Endothelial cell of umbilical vein (primary cell): ENCODE measurements around the gene SLC2A14. TPM values are rescaled to one million over a fixed set of nuclear protein-coding genes. Genes with fewer than 3 reads are reported as not detected.
"Not testable (repeated sequence)": the region's sequence is repeated elsewhere in the genome, so short reads cannot be mapped to it uniquely, and the experiment has no call there.

Source experiments
- BruUV-seq: library from RNA; stranded (reverse); fragments of 400-500 nt; replicated peaks from 2 replicates; lab custom pipeline; 2021; lab: Mats Ljungman, UMichigan
- CTCF ChIA-PET: fragments of 300-600, 350-600 bp; sonication (Branson Sonifier 250); formaldehyde crosslinking; loops from one replicate; lab custom pipeline; 2021; ENCODE audit warnings: antibody characterized with exemption, inconsistent platforms; lab: Charles Lee
- POLR2A ChIA-PET: fragments of 300-600, 350-600 bp; sonication (Branson Sonifier 250); formaldehyde crosslinking; loops from one replicate; lab custom pipeline; 2021; ENCODE audit warnings: antibody characterized with exemption, inconsistent platforms; lab: Charles Lee
- DNase-seq: peaks from one replicate; pipeline ENCODE4 v3.0.0-alpha.2; 2011; ENCODE audit warnings: low read depth, low spot score
- FAIRE-seq: peaks from 2 replicates; lab custom pipeline; 2011; peaks lifted over from hg19 to GRCh38; lab: Jason Lieb, UNC
- H2AFZ ChIP-seq: 2 replicates; pipeline ENCODE4 v1.6.0; 2012; ENCODE audit warnings: low read depth, low read length, control low read depth, inconsistent platforms
- H3K27ac ChIP-seq: 2 replicates; pipeline ENCODE4 v1.5.1; 2011; ENCODE audit warnings: low read depth, mild to moderate bottlenecking, control low read depth, low read length, moderate library complexity; ENCODE audit not compliant: insufficient read depth
- H3K27me3 ChIP-seq, 2 experiments: 2 replicates each; pipeline versions ENCODE4 v1.6.0 to v1.6.1; 2011; ENCODE audit warnings: low read length in 2 of 2, mixed read lengths in 1 of 2; ENCODE audit not compliant: control insufficient read depth in 2 of 2, insufficient read depth in 2 of 2
- H3K36me3 ChIP-seq, 2 experiments: 2 replicates in 1 of 2; 3 replicates in 1 of 2; pipeline ENCODE4 v1.5.1; 2011; ENCODE audit warnings: low read length in 2 of 2, mild to moderate bottlenecking in 1 of 2, moderate library complexity in 1 of 2; ENCODE audit not compliant: control insufficient read depth in 2 of 2, insufficient read depth in 2 of 2; ENCODE audit errors: extremely low read depth in 1 of 2
- H3K4me1 ChIP-seq: 3 replicates; pipeline ENCODE4 v1.5.1; 2011; ENCODE audit warnings: mild to moderate bottlenecking, low read length; ENCODE audit not compliant: control insufficient read depth, insufficient read depth; ENCODE audit errors: extremely low read depth
- H3K4me2 ChIP-seq: 2 replicates; pipeline ENCODE4 v1.6.1; 2011; ENCODE audit warnings: low read length, control low read depth, mixed read lengths; ENCODE audit not compliant: insufficient read depth
- H3K4me3 ChIP-seq, 3 experiments: fragments of 200-600 bp in 1 of 3; sonication (generic), shearing (Covaris generic) in 1 of 3; replicated peaks in 1 of 3; 2 replicates each; pipeline ENCODE4 v1.5.1; 2011 to 2016; ENCODE audit warnings: control low read depth in 3 of 3, low read length in 3 of 3, mild to moderate bottlenecking in 2 of 3, inconsistent platforms in 1 of 3, low read depth in 1 of 3, moderate library complexity in 1 of 3; ENCODE audit not compliant: insufficient read depth in 1 of 3
- H3K79me2 ChIP-seq: 2 replicates; pipeline ENCODE4 v1.6.0; 2012; ENCODE audit warnings: low read length, inconsistent platforms; ENCODE audit not compliant: control insufficient read depth, insufficient read depth
- H3K9ac ChIP-seq: replicated peaks from 2 replicates; pipeline ENCODE3; 2011; ENCODE audit warnings: low read length, control low read depth; ENCODE audit not compliant: insufficient read depth; ENCODE audit errors: extremely low read depth
- H3K9me1 ChIP-seq: replicated peaks from 3 replicates; pipeline ENCODE4 v1.6.0; 2011; ENCODE audit warnings: mild to moderate bottlenecking, low read length; ENCODE audit not compliant: control insufficient read depth, insufficient read depth; ENCODE audit errors: extremely low read depth
- H3K9me3 ChIP-seq: replicated peaks from 2 replicates; pipeline ENCODE4 v1.5.1; 2012; ENCODE audit warnings: low read length, inconsistent platforms; ENCODE audit not compliant: control insufficient read depth, insufficient read depth
- H4K20me1 ChIP-seq: replicated peaks from 2 replicates; pipeline ENCODE3; 2011; ENCODE audit warnings: mild to moderate bottlenecking, low read length; ENCODE audit not compliant: control insufficient read depth, insufficient read depth; ENCODE audit errors: extremely low read depth
- EZH2 ChIP-seq: IDR thresholded peaks from 2 replicates; pipeline ENCODE4 v1.6.1; 2012; ENCODE audit warnings: borderline replicate concordance, low read depth, mild to moderate bottlenecking, moderate library complexity, low read length, inconsistent platforms; ENCODE audit not compliant: severe bottlenecking
- GATA2 ChIP-seq: IDR thresholded peaks from 2 replicates; pipeline ENCODE4 v1.7.0; 2011; ENCODE audit warnings: low read depth, mild to moderate bottlenecking, moderate library complexity, mixed read lengths, low read length; ENCODE audit not compliant: insufficient read length, insufficient read depth
- JUN ChIP-seq: IDR thresholded peaks from 2 replicates; pipeline ENCODE4 v1.6.1; 2011; ENCODE audit warnings: borderline replicate concordance, low read depth; ENCODE audit not compliant: insufficient read length, insufficient read depth
- MYC ChIP-seq: IDR thresholded peaks from one replicate; pipeline ENCODE4 v1.6.1; 2011; ENCODE audit warnings: mild to moderate bottlenecking, low read depth, low read length
- POLR2AphosphoS5 ChIP-seq: IDR thresholded peaks from 2 replicates; pipeline ENCODE4 v1.6.1; 2012; ENCODE audit warnings: low read depth, mild to moderate bottlenecking, control low read depth, low read length, moderate library complexity; ENCODE audit not compliant: insufficient read depth
- dilution Hi-C: fragments of 300-500 bp; cut with MboI; formaldehyde crosslinking; loops from one replicate; pipeline ENCODE4 v1.15.0; 2019; ENCODE audit warnings: low sequenced_read_pairs; ENCODE audit not compliant: extremely low pct_ligation_motif_present
- intact Hi-C: fragments of 100-400 bp; cut with micrococcal nuclease; formaldehyde crosslinking; loops from one replicate; pipeline ENCODE4 v1.10.0; 2022
- polyA plus RNA-seq, 4 experiments: library from polyadenylated mRNA; depleted of rRNA in 3 of 4; stranded (reverse) in 3 of 4; unstranded in 1 of 4; fragments of >200 nt; gene quantifications; 2 replicates each; pipeline versions ENCODE4 v1.2.1 to v1.2.3, GENCODE V29; 2011 to 2012; ENCODE audit warnings: missing spikeins in 1 of 4
- total RNA-seq: library from RNA; stranded (reverse); gene quantifications from 2 replicates; pipeline ENCODE4 v1.2.3, GENCODE V29; 2021
- TF ChIP-seq, protein P1 (sequence below): IDR thresholded peaks from 2 replicates; pipeline ENCODE4 v1.6.1; 2011; ENCODE audit not compliant: insufficient read depth, insufficient read length
- TF ChIP-seq, protein P2 (sequence below), 2 donors: IDR thresholded peaks; 1 replicate in 1 of 2; 2 replicates in 1 of 2; pipeline ENCODE4 v1.5.1; 2011; ENCODE audit warnings: low read length in 2 of 2, mild to moderate bottlenecking in 2 of 2, moderate library complexity in 2 of 2, control low read depth in 1 of 2, inconsistent platforms in 1 of 2, low read depth in 1 of 2; ENCODE audit not compliant: insufficient read depth in 1 of 2; ENCODE audit errors: extremely low read depth in 1 of 2

SLC2A14 gene
- total and polyA plus RNA-seq, 2 donors (not counting 3 experiments of a cell fraction or from before 2014, with no cell fraction given): not detected

DNA sequence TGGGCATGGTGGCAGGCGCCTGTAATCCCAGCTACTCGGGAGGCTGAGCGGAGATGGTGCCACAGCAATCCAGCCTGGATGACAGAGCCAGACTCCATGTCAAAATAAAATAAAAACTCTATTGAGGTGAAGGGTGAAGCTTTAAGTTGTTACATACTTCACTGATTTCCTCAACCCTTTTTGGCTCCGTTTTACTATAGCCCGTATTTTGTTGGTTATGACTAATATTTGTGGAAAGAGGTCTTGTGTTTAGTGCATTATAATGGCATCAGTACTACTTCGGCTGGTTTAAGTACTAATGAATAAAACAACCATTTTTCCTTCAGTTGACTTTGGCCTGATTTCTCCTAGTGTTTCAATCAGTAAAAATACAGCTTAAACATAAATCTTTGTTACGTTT, 27.0 kb upstream of the SLC2A14 start:
- Histone ChIP-seq H3K27me3 (peaks cover 10 to 16% of the 10 kb centered on the region in 2 experiments), H3K9ac (no peak overlapping the region), H3K9me1 (no peaks in the 10 kb centered on the region), H3K36me3 (no peaks in the 10 kb centered on the region), H3K27ac (no peak overlapping the region), H4K20me1 (no peaks in the 10 kb centered on the region), H3K4me3 (no peak overlapping the region), H3K79me2 (no peaks in the 10 kb centered on the region), H3K4me2 (no peak overlapping the region), H3K4me1 (no peaks in the 10 kb centered on the region), H2AFZ (no peak overlapping the region), H3K9me3 (no peaks in the 10 kb centered on the region)
- intact Hi-C loops (no loop called here), dilution Hi-C loops (no loop called here)
- TF ChIP-seq GATA2 (no peak), JUN (no peak), MYC (no peak), POLR2AphosphoS5 (no peak), EZH2 (no peak)
- TF ChIP-seq, protein P1, sequence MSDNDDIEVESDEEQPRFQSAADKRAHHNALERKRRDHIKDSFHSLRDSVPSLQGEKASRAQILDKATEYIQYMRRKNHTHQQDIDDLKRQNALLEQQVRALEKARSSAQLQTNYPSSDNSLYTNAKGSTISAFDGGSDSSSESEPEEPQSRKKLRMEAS: no peak
- TF ChIP-seq, protein P2, sequence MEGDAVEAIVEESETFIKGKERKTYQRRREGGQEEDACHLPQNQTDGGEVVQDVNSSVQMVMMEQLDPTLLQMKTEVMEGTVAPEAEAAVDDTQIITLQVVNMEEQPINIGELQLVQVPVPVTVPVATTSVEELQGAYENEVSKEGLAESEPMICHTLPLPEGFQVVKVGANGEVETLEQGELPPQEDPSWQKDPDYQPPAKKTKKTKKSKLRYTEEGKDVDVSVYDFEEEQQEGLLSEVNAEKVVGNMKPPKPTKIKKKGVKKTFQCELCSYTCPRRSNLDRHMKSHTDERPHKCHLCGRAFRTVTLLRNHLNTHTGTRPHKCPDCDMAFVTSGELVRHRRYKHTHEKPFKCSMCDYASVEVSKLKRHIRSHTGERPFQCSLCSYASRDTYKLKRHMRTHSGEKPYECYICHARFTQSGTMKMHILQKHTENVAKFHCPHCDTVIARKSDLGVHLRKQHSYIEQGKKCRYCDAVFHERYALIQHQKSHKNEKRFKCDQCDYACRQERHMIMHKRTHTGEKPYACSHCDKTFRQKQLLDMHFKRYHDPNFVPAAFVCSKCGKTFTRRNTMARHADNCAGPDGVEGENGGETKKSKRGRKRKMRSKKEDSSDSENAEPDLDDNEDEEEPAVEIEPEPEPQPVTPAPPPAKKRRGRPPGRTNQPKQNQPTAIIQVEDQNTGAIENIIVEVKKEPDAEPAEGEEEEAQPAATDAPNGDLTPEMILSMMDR (IDR thresholded peaks at IDR 0.05; ENCODE audit: extremely low read depth in 1 of 2, insufficient read depth in 1 of 2, low read depth in 1 of 2, low read length in 2 of 2): no peak
- ChIA-PET CTCF (interaction anchor here (1.8 kb wide), 1 partner anchor 82 kb away, joined by 4 read pairs; no protein-coding TSS in a partner anchor), POLR2A (no interaction called here)
- DNase-seq (no peak), FAIRE-seq (no peak)
- BruUV-seq: no TSS peak

DNA sequence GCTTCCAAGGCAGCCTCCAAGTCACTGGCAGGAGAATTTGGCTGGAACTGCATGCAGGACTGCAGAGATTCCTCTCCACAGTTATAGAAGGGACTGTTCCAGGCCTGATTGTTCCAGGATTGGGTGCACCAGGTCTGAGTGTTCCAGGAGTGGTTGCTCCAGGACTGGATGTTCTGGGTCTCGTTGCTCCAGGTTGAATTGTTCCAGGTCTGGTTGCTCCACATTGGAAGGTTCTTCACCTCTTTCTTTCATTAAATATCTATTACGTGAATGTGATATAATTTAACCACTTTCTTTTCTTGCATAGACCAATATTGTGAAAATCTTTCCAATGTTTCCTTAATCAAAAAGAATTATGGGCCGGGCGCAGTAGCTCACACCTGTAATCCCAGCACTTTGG, 24.0 kb upstream of the SLC2A14 start:
- peaks cover 10 to 13% of the 10 kb centered on the region in 2 experiments for H3K27me3 ChIP-seq
- intact Hi-C loops, FAIRE-seq, H3K9me1 ChIP-seq, DNase-seq, BruUV-seq, CTCF ChIA-PET, H3K9ac ChIP-seq, H4K20me1 ChIP-seq, H3K27ac ChIP-seq, H3K4me3 ChIP-seq, H3K79me2 ChIP-seq, H2AFZ ChIP-seq, H3K9me3 ChIP-seq, H3K4me1 ChIP-seq, dilution Hi-C loops, POLR2A ChIA-PET, H3K36me3 ChIP-seq, H3K4me2 ChIP-seq: not testable (repeated sequence)
